GM19023 (cell line): ENCODE measurements around the gene TMCO1.
"Not testable (repeated sequence)": the region's sequence is repeated elsewhere in the genome, so short reads cannot be mapped to it uniquely, and the experiment has no call there.

Experiments used
- ATAC-seq: cut with Tn5 transposase; IDR thresholded peaks from one replicate; pipeline ENCODE4 v1.9.1; 2021; ENCODE audit warnings: mild to moderate bottlenecking, moderate library complexity; ENCODE audit not compliant: unreplicated experiment

The TMCO1 gene

DNA sequence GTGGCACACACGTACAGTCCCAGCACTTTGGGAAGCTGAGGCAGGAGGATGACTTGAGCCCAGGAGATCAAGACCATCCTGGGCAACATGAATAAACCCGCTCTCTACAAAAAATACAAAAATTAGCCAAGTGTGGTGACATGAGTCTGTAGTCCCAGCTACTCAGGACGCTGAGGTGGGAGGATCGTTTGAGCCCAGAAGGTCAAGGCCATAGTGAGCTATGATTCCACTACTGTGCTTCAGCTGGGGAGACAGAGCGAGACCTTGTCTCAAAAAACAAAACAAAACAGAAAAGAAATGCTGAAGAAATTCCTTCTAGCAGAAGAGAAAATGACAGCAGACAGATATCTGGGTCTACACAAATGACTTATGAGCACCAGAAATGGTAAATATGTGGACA is 80.6 kb downstream of the TMCO1 start:
- no peak for ATAC-seq

DNA sequence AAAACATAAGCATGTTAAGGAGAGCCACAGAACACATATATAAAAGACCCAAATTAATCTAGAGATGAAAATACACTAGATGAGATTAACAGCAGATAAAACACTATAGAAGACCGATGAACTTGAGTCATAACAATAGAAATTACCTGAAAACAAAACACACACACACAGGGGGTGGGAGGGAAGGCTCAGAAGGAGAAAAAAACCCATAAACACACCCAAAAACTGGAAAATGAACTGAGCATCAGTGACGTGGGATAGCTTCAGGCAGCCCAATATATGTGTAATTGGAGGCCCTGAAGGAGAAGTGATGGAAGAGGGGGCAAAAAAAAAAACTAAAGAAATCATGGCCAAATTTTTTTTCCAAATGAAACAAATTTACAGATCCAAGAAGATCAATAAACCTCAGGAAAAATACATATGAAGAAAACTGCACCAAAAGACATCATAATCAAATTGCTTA is 81.7 kb downstream of the TMCO1 start:
- ATAC-seq, result no peak

DNA sequence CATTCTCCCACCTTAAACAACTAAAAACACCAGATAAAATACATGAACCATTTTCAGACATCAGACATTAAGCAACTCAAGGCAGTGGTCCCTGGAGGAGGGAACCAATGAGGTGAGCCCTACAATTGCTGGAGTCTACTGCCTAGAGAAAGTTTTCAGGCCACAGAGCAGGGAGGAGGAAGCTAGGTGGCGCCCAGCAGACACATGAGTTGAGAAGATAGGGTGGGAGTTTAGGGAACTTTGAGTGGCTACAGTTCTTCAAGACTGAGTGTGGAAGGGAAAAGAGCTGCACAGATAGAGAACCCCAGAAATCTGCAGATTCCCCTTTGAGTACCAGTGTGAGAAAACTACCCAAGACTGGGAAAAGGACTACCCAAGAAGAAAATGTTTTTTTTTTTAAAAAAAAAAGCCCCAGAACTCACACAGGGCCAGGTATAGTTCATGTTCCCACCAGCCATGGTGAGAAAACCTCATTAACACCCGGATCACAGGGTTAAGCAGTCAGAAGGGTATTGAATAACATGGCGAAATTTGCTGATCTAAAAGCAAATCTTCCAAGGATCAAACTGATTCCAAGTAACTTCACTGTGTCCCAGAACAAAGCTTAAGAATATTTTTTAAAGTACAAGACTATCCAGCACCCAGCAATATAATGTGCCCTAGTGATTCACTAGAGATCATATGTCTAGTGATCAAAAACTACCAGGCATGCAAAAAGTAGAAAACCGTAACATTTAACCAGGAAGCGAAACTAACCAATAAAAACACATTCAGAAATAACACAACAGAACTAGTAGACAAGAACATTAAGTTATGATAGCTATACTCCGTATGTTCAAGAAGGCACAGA is 82.3 kb downstream of the TMCO1 start:
- no peak for ATAC-seq

DNA sequence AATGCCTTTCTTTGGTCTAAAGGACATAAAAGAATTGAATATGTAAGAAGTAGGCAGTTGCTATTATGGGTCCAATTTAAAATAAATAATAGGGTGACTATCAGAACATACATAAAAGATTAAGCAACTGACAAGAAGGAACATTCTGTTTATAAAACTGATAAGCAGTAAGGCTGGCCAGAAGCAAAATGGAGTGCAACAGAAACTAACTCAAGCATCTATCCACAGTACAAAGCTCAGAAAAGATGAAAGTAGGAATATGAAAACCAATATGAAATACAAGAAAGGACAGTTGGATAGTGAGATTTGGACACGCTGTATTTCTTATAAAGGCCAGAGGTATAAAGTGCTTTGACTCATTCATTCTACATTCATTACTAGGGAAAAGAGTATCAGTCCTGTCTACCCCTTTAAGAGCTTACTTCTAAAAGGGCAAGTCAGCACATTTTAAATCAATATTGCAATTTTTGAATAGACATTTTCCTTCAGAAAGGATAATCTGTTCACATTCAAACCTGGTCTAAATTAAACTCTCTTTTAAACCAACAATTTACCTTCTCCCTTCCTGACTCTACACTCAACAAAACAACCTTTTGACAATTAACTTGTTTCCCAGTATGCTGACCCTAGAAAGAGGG is 84.7 kb downstream of the TMCO1 start:
- no peak for ATAC-seq

DNA sequence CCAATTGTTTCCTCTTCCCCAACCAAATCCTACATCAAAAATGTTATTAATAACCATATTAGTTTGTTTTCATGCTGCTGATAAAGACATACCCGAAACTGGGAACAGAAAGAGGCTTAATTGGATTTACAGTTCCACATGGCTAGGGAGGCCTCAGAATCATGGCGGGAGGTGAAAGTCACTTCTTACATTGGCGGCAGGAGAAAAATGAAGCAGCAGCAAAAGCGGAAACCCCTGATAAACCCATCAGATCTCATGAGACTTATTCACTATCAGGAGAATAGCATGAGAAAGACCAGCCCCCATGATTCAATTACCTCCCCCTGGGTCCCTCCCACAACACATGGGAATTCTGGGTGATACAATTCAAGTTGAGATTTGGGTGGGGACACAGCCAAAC is 87.9 kb downstream of the TMCO1 start:
- ATAC-seq, result not testable (repeated sequence)

DNA sequence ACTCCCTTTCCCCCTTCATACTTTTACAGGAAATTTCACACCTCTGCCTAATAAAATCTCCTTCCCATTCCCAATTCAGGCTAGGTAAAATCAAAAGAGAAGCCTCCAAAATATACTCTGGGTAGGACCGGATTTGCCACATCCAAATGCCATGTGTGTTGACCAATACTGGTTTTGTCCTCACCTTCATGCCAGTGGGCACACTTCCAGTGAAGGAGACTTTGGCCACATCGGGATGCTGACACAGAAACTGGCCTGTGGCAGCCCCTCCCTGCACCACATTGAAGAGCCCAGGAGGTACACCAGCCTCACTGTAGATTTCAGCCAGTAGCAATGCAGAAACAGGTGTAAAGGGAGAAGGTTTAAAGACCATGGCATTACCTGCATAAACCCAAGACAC is 88.4 kb downstream of the TMCO1 start:
- no peak for ATAC-seq

DNA sequence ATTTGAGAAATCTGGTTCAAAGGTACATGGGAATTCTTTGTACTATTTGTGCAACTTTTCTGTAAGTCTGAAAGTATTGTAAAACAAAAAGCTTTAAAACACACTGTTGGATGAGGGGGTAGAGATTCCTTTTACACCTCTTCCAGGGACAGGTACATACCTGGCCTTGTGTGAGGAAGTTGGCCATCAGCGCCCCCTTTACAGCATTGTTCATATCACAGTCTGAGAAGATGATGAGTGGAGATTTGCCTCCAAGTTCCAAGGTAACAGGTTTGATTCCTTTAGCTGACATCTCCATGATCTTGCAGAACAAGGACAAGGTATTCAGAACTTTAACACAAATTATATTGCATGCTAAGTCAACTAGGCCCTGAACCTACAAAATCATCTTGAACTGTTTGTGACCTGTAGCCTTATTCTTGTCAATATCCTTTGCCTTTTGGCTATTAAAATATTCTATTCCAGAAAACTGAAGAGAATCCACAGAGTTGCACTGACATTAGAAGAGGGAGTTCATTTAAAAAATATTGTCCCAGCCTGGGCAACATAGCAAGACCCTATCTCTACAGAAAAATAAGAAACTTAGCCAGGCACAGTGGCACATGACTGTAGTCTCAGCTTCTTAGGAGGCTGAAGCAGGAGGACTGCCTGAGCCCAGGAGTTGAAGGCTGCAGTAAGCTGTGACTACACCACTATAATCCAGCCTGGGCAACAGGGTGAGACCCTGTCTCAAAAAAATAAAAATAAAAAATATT is 89.2 kb downstream of the TMCO1 start:
- no peak for ATAC-seq

DNA sequence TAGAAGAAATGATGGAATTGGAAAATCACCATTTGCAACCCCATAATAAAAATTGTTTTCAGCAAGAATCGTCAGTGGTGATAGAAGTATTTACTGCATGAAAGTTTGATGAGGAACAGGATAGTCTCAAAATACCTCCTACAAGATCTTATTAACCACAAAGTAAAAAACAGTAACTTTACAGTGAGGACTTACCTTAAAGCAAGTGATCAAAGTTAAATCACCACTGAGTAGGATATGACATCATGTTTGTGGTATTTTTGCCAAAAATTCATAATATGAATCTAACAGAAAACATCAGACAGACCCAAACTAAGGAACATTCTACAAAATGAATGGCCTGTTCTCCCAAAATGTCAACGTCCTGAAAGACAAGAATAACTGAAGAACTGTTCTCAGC is 90.2 kb downstream of the TMCO1 start:
- no peak for ATAC-seq
